K562 (cell line): ENCODE measurements around the gene ENO2. TPM values are rescaled to one million over a fixed set of nuclear protein-coding genes. Genes with fewer than 3 reads are reported as not detected.

Experiments
- BMI1 ChIP-seq: fragments of 150-350 bp; IDR thresholded peaks from 2 replicates; pipeline ENCODE4 v1.6.1; 2014; ENCODE audit warnings: low read length
- BRD9 ChIP-seq: fragments of 450-650 bp; IDR thresholded peaks from 2 replicates; pipeline ENCODE4 v1.6.1; 2018; ENCODE audit warnings: low read depth; ENCODE audit not compliant: partially characterized antibody
- COPS2 ChIP-seq: fragments of 450-650 bp; conservative IDR thresholded peaks from 2 replicates; pipeline ENCODE4 v1.6.1; 2016; ENCODE audit warnings: mild to moderate bottlenecking, moderate library complexity
- CSDE1 ChIP-seq, 2 experiments: fragments of 450-650 bp; IDR thresholded peaks; 2 replicates each; pipeline ENCODE4 v1.6.1; 2016; ENCODE audit warnings: mild to moderate bottlenecking in 1 of 2
- DNMT1 ChIP-seq: fragments of 450-650 bp; IDR thresholded peaks from 2 replicates; pipeline ENCODE4 v1.6.1; 2016; ENCODE audit warnings: antibody characterized with exemption, mild to moderate bottlenecking
- ETV1 ChIP-seq: fragments of 450-650 bp; conservative IDR thresholded peaks from 2 replicates; pipeline ENCODE4 v1.6.1; 2016; ENCODE audit warnings: missing genetic modification characterization, control low read depth, low read depth, missing compliant biosample characterization
- HDAC6 ChIP-seq: IDR thresholded peaks from 2 replicates; pipeline ENCODE4 v1.6.1; 2012; ENCODE audit warnings: low read depth, mild to moderate bottlenecking, control low read depth, inconsistent platforms, low read length, moderate library complexity
- MAFG ChIP-seq: fragments of 450-650 bp; conservative IDR thresholded peaks from 2 replicates; pipeline ENCODE4 v1.6.1; 2016; ENCODE audit warnings: missing genetic modification characterization, missing compliant biosample characterization
- MEF2D ChIP-seq: conservative IDR thresholded peaks from 2 replicates; pipeline ENCODE4 v1.6.1; 2016; ENCODE audit warnings: low read depth, missing genetic modification characterization, missing compliant biosample characterization
- NRF1 ChIP-seq, 2 experiments: fragments of 450-650 bp; IDR thresholded peaks in 1 of 2; conservative IDR thresholded peaks in 1 of 2; 2 replicates each; pipeline ENCODE4 v1.6.1; 2014; ENCODE audit warnings: mild to moderate bottlenecking in 2 of 2
- PHF8 ChIP-seq: fragments of 200-600 bp; sonication (generic); IDR thresholded peaks from 2 replicates; pipeline ENCODE4 v1.6.1; 2012; ENCODE audit warnings: mixed run types, mild to moderate bottlenecking, inconsistent platforms, low read length, moderate library complexity, borderline replicate concordance
- POLR2H ChIP-seq: IDR thresholded peaks from 2 replicates; pipeline ENCODE4 v1.6.1; 2016; ENCODE audit warnings: missing genetic modification characterization, low read depth, mild to moderate bottlenecking, control low read depth, missing compliant biosample characterization, moderate library complexity
- POLR3A ChIP-seq: IDR thresholded peaks from 2 replicates; pipeline ENCODE4 v1.6.1; 2011; ENCODE audit warnings: borderline replicate concordance, mild to moderate bottlenecking, moderate library complexity; ENCODE audit not compliant: insufficient read length, insufficient read depth; ENCODE audit errors: extremely low read depth
- PTTG1 ChIP-seq: fragments of 450-650 bp; IDR thresholded peaks from 2 replicates; pipeline ENCODE4 v1.6.1; 2016; ENCODE audit warnings: low read depth, mild to moderate bottlenecking, missing genetic modification characterization, missing compliant biosample characterization
- RBFOX2 ChIP-seq: fragments of 200-400 bp; formaldehyde crosslinking; IDR thresholded peaks from 2 replicates; pipeline ENCODE4 v1.6.1; 2017; ENCODE audit warnings: low read depth, mild to moderate bottlenecking, low read length, moderate library complexity
- SMAD1 ChIP-seq: fragments of 150-350 bp; IDR thresholded peaks from 2 replicates; pipeline ENCODE4 v1.6.1; 2014; ENCODE audit warnings: low read length, low read depth; ENCODE audit not compliant: partially characterized antibody
- SRSF3 ChIP-seq: fragments of 200-400 bp; formaldehyde crosslinking; IDR thresholded peaks from 2 replicates; pipeline ENCODE4 v1.6.1; 2016; ENCODE audit warnings: mild to moderate bottlenecking, low read length, moderate library complexity; ENCODE audit not compliant: insufficient read depth
- TCF7 ChIP-seq: sonication (generic); IDR thresholded peaks from 2 replicates; pipeline ENCODE4 v1.6.1; 2016; ENCODE audit warnings: antibody characterized with exemption, borderline replicate concordance
- TEAD1 ChIP-seq, 2 experiments: fragments of 450-650 bp in 1 of 2; sonication (generic) in 1 of 2; formaldehyde crosslinking; IDR thresholded peaks; 2 replicates each; pipeline versions ENCODE4 v1.4.0 to v1.8.0; 2020 to 2022; ENCODE audit warnings: mild to moderate bottlenecking in 2 of 2, missing genetic modification reagents in 1 of 2
- THRA ChIP-seq: fragments of 450-650 bp; IDR thresholded peaks from 2 replicates; pipeline ENCODE4 v1.6.1; 2017; ENCODE audit warnings: mild to moderate bottlenecking, moderate library complexity
- ZFPM2 ChIP-seq: fragments of 250-450 bp; sonication (Bioruptor Pico); IDR thresholded peaks from 2 replicates; pipeline ENCODE4 v1.5.1; 2022; ENCODE audit warnings: mild to moderate bottlenecking
- ZKSCAN1 ChIP-seq: fragments of 150-350 bp; IDR thresholded peaks from 2 replicates; pipeline ENCODE4 v1.6.1; 2016; ENCODE audit warnings: low read depth, low read length
- ZNF121 ChIP-seq: sonication (generic); formaldehyde crosslinking; conservative IDR thresholded peaks from 2 replicates; pipeline ENCODE4 v1.8.0; 2022; ENCODE audit warnings: missing genetic modification reagents
- ZNF217 ChIP-seq: sonication (generic); formaldehyde crosslinking; IDR thresholded peaks from 2 replicates; pipeline ENCODE4 v1.8.0; 2022; ENCODE audit warnings: mild to moderate bottlenecking, missing genetic modification reagents
- ZNF224 ChIP-seq: sonication (generic); formaldehyde crosslinking; IDR thresholded peaks from 2 replicates; pipeline ENCODE4 v1.8.0; 2022; ENCODE audit warnings: mild to moderate bottlenecking, missing genetic modification reagents
- ZNF444 ChIP-seq: fragments of 250-450 bp; sonication (Bioruptor Pico); IDR thresholded peaks from 2 replicates; pipeline ENCODE4 v1.4.0; 2020; ENCODE audit warnings: mild to moderate bottlenecking, moderate library complexity
- ZNF584 ChIP-seq: fragments of 200-800 bp; sonication (Bioruptor generic); IDR thresholded peaks from 2 replicates; pipeline ENCODE4 v1.6.1; 2016; ENCODE audit warnings: low read depth, mild to moderate bottlenecking, missing genetic modification characterization, missing compliant biosample characterization
- polyA plus RNA-seq, 8 experiments: library from polyadenylated mRNA; depleted of rRNA in 4 of 8; stranded (reverse) in 5 of 8; unstranded in 3 of 8; fragments of >200 nt; fragmentation: Nextera tagmentation in 2 of 8; fragmentation: Illumina TruSeq in 1 of 8; extraction: Ambion mirVana in 2 of 8; extraction: Trizol in 1 of 8; gene quantifications; 2 replicates each; pipeline versions ENCODE4 v1.2.1 to v1.2.3, GENCODE V29; 2011 to 2014; ENCODE audit warnings: inconsistent platforms in 1 of 8, missing spikeins in 1 of 8
- total RNA-seq, 7 experiments: library from RNA; depleted of rRNA in 6 of 7; stranded (reverse); fragments of >200 nt in 6 of 7; fragmentation: Illumina TruSeq in 2 of 7; extraction: Trizol in 2 of 7; gene quantifications; 2 replicates each; pipeline versions ENCODE4 v1.2.1 to v1.2.3, GENCODE V29; 2011 to 2021; ENCODE audit warnings: low replicate concordance in 1 of 7
- TF ChIP-seq, protein P1 (sequence below): fragments of 250-450 bp; sonication (Bioruptor Pico); IDR thresholded peaks from 2 replicates; pipeline ENCODE4 v1.4.0; 2020; ENCODE audit warnings: borderline replicate concordance

The ENO2 gene
- total and polyA plus RNA-seq, 9 of the 15 experiments (the other 6 are each of a cell fraction or from before 2014, with no cell fraction given) = 10.9 to 43.3 (median 21.0) TPM

GRCh38 chr12:6890789-6891645, 23.4 kb upstream of the ENO2 start (continued):
- TF ChIP-seq PHF8 (peak; percentile 72), ZNF224 (no peak), ZKSCAN1 (peak; percentile 11; the same call in 1 of the 2 replicates), ZNF584 (no peak), ZNF121 (peak; percentile 60), PTTG1 (tag) (no peak), THRA (no peak), SMAD1 (no peak), CSDE1 (IDR thresholded peaks at IDR 0.05) (no peak), BRD9 (peak; percentile 91), ZNF444 (CRISPR knock-in tag) (no peak), ZFPM2 (no peak), POLR2H (tag) (peak; percentile 93), MEF2D (no peak), TEAD1 (CRISPR knock-in tag; IDR thresholded peaks at IDR 0.05) (peak in 1 of 2 experiments; percentile 61; a peak in 1 of 4 replicates), MAFG (tag) (peak; percentile 97), POLR3A (no peak), HDAC6 (no peak), RBFOX2 (peak; percentile 86), SRSF3 (no peak), COPS2 (no peak), TCF7 (no peak), NRF1 (conservative IDR thresholded peaks at IDR 0.05 in 1 of 2, IDR thresholded peaks at IDR 0.05 in 1 of 2) (peak; percentile 93 to 94), DNMT1 (no peak), ZNF217 (CRISPR knock-in tag) (no peak), ETV1 (tag) (no peak), BMI1 (no peak)
- TF ChIP-seq, protein P1, sequence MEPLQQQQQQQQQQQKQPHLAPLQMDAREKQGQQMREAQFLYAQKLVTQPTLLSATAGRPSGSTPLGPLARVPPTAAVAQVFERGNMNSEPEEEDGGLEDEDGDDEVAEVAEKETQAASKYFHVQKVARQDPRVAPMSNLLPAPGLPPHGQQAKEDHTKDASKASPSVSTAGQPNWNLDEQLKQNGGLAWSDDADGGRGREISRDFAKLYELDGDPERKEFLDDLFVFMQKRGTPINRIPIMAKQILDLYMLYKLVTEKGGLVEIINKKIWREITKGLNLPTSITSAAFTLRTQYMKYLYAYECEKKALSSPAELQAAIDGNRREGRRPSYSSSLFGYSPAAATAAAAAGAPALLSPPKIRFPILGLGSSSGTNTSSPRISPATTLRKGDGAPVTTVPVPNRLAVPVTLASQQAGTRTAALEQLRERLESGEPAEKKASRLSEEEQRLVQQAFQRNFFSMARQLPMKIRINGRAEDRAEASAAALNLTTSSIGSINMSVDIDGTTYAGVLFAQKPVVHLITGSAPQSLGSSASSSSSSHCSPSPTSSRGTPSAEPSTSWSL (CRISPR knock-in tag) = no peak
